Inferior parietal cortex (tissue), 1 donor: ENCODE measurements around the gene AHCYL2.
"Not testable (repeated sequence)": the region's sequence is repeated elsewhere in the genome, so short reads cannot be mapped to it uniquely, and the experiment has no call there.

ENCODE experiments used
- DNase-seq: peaks from one replicate; pipeline ENCODE4 v3.0.0-alpha.2; 2016; ENCODE audit errors: extremely low spot score

Gene AHCYL2

GRCh38 chr7:129244220-129244619 is 19.4 kb downstream of the AHCYL2 start:
- DNase-seq: no peak

GRCh38 chr7:129245533-129245932 is 20.7 kb downstream of the AHCYL2 start:
- no peak for DNase-seq

- DNase-seq: no peak
Observed at GRCh38 chr7:129247087-129247486, 22.3 kb downstream of the AHCYL2 start.

- DNase-seq: no peak
Observed at GRCh38 chr7:129252128-129252527, 27.3 kb downstream of the AHCYL2 start.

GRCh38 chr7:129252603-129253002 is 27.8 kb downstream of the AHCYL2 start:
- not testable (repeated sequence) for DNase-seq

- DNase-seq: no peak
Observed at GRCh38 chr7:129255800-129256199, 31.0 kb downstream of the AHCYL2 start.

GRCh38 chr7:129256221-129256620 is 31.4 kb downstream of the AHCYL2 start:
- no peak for DNase-seq

GRCh38 chr7:129257168-129257567 is 32.3 kb downstream of the AHCYL2 start:
- DNase-seq: no peak

- DNase-seq: peak; percentile 25
Observed at GRCh38 chr7:129258649-129259389, 34.0 kb downstream of the AHCYL2 start.

GRCh38 chr7:129262324-129262723 is 37.5 kb downstream of the AHCYL2 start:
- DNase-seq: no peak

GRCh38 chr7:129263168-129263567 is 38.3 kb downstream of the AHCYL2 start:
- DNase-seq: no peak

- DNase-seq: no peak
Observed at GRCh38 chr7:129264534-129264933, 39.7 kb downstream of the AHCYL2 start.

GRCh38 chr7:129265328-129265727 is 40.5 kb downstream of the AHCYL2 start:
- DNase-seq: no peak

- DNase-seq: no peak
Observed at GRCh38 chr7:129266181-129266580, 41.4 kb downstream of the AHCYL2 start.

GRCh38 chr7:129270077-129270476 is 45.2 kb downstream of the AHCYL2 start:
- DNase-seq: no peak

- peak; percentile 79 for DNase-seq
Observed at GRCh38 chr7:129271500-129272355, 46.9 kb downstream of the AHCYL2 start.

GRCh38 chr7:129273936-129274335 is 49.1 kb downstream of the AHCYL2 start:
- DNase-seq: no peak

- DNase-seq: no peak
Observed at GRCh38 chr7:129277629-129278028, 52.8 kb downstream of the AHCYL2 start.

GRCh38 chr7:129278688-129279087 is 53.9 kb downstream of the AHCYL2 start:
- DNase-seq: no peak

- no peak for DNase-seq
Observed at GRCh38 chr7:129279757-129280156, 54.9 kb downstream of the AHCYL2 start.

- no peak for DNase-seq
Observed at GRCh38 chr7:129281163-129281562, 56.3 kb downstream of the AHCYL2 start.

GRCh38 chr7:129282865-129283264 is 58.0 kb downstream of the AHCYL2 start:
- no peak for DNase-seq

- DNase-seq: no peak
Observed at GRCh38 chr7:129283936-129284335, 59.1 kb downstream of the AHCYL2 start.
